GM21529 (cell line): Measurements from ENCODE around the gene ACAN.
A peak's percentile ranks its signal among the peaks of the same experiment; 100 is the strongest.

Source experiments
- ATAC-seq: cut with Tn5 transposase; IDR thresholded peaks from one replicate; pipeline ENCODE4 v1.9.1; 2021; ENCODE audit not compliant: unreplicated experiment

ACAN gene

DNA sequence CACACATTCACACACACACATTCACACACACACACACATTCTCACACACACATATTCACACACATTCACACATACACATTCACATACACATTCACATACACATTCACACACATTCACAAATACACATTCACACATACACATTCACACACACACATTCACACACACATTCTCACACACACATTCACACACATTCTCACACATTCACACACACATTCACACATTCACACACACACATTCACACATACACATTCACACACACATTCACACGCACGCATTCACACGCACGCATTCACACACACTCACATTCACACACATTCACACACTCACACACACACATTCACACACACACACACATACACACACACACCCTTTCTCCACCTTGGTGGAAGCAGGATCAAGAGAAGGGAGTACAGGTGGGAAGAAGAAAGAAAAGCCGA is 97.8 kb downstream of the ACAN start:
- ATAC-seq = no peak

DNA sequence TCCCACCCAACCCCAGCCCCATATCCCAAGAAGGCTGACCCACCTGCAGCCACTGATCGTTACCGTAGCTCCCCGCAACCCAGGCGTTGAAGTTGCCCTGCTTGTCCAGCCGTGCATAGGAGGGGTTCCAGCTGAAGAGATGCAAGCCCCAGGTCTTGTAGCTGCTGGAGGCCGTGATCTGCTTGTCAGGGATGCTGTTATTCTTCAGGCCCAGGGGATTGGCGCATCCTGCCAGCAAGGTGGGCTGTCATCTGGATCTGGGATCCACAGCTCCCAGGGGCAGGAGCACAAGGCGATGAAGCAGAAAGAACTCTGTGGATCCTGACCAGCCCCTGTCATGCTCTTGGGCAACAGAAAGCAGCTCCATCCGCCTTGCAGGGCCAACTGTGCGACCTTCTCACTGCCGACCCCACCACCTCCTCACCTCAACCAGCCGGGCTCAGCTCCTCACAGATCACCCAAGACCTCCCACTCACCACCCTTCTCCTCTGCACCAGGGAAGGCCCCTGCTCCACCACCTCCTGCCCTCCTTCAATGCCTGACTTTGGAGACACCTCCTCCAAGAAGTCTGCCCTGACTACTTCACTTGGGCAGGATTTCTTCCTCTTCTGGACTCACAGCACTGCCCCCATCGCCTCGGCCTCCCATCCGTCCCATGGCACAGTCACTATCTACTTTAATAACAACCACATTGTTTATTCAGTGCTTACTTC is 98.4 kb downstream of the ACAN start:
- no peak for ATAC-seq

DNA sequence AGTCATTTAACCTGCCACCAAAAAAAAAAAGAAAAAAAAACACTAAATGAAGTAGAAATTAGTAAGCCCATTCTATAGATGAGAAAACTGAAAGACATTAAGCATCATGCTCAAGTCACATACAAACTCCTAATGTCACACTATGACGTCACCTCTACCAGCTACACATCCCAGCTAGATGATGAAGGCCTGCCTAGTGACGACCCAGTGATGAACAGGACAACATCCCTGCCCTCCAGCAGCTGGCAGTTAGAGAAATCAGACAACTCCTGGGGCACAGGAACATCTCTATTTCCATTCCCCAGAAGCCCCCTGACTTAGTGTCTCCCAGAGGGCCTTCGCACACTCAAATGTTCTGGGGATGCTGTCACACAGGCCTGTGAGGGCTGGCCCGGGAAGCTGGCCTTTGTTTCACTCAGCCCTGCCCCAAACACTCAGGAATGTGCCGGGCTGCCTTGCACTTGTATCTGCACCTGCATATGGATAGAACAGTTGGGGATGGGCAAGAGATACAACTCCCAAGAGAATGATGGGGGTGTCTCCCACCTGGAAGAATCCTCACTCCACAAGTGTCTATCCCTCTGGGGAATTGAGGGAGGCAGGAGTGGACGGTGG is 99.1 kb downstream of the ACAN start:
- ATAC-seq = no peak

DNA sequence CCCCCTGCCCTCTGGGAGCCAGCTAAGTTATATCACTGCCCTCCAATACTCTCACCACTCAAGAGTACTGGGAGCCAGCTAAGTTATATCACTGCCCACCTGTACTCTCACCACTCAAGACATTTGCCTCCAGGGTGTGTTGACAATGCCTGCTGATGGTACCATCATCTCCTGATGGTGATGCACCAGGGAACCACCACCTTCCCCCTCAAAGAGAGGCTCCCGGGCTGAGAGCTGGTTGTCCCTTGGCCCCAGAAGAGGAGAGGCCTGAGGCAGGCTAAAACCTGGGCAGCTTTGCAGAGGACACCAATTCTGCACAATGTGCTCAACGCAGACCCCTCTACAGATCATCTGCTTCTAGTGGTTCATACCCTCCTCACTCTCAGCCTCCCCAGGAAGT is 99.6 kb downstream of the ACAN start:
- ATAC-seq = no peak

DNA sequence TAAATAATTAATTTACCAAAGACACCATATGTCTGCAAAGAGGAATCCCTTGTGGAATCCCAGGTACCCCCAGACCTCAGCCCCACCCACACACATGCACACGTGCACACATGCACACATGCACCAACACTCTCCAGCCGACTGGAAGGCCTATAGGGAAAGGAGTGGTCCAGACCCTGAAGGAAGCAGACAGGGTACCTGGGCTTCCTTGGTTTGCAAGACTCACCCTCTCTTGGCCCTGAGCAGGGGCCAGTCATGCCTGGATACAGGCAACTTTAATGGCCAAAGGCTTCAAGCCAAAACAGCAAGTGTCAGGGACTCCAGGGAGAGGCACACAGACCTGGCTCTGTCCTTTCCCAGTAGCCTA is 101.0 kb downstream of the ACAN start:
- no peak for ATAC-seq

DNA sequence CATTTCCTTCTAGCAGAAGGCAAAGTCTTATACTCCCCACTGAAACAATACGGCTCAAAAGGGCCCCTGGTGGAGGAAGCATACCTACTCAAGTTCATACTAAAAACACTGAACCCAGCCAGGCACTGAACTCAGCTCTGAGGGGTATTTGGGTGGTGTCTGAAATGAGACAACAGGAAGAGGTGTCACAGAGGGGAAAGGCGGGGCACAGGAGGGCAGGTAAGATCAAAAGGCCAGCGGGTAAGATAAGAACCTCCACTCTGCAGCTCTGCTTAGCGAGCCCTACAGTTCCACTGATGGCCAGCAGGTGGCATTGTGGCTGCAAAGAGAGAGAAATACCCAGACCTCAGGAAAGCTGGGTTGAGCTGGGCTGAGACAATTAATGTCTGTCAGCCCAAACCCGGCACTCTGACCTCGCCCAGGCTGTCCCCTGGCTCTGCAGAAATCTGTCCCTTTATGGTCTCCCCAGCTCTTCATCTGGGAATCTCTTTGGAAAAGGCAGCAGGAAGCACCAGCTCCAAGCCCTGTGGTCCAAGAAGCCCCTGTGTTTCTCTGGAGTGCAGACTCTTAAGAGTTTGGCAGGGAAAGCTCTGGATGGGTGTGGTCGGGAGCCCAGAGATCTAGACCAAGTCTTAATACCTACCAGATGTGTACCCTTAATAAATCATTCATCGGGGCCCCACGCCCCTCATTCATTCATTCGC is 101.5 kb downstream of the ACAN start:
- peak; percentile 75 for ATAC-seq

DNA sequence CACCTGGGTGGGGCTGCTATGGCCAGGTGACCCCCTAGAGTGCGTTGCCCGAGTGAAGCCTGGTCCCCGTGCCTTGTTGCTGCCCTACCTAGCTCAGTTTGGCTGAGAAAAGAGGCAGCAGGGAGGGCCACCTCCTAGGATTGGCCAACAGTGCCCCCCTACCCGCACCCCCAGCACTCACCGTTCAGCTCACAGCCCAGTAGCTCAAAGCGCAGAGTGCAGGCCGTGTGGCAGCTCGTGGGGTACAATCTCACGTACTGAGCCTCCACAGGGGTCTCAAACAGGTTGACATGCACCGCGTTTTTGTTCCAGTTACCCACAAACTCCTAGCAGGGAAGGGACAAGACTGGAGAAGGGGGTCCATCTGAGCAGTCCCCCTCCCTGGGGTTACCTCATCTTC is 102.3 kb downstream of the ACAN start:
- ATAC-seq = no peak

DNA sequence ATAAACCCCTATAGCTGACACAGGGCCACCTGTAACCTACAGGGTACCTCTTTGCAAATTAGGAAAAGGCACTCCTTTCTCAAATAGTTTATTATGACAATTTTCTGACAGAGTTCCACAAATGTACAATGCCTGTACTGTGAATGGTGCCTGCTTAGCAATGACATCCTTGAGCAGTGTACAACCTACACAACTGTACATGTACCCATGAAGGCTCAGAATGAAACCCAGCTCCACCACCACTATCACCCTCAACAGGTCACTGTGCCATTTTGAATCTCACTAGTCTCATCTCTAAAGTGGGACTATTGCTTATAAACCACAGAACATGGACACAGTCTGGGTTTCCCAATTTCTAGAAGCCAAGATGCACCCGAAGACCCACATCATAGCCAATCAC is 102.9 kb downstream of the ACAN start:
- no peak for ATAC-seq

DNA sequence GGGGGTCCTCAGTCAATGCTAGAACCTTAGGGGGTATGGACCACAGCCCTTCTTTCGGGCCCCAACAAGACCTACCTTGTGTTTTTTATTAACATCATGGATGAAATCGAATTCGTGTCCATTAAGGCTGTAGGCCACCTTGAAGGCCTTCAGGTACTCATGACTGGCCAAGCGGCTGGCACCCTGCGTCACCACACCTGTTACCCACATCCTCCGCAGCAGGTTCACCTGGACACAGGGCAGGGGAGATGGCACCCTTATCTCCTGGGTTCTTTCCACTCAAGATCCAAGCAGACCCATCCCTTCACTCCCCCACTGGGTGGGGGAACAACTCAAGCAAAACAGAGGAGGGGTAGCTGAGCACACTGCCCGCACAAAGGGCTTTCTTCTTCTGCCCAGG is 103.3 kb downstream of the ACAN start:
- no peak for ATAC-seq

DNA sequence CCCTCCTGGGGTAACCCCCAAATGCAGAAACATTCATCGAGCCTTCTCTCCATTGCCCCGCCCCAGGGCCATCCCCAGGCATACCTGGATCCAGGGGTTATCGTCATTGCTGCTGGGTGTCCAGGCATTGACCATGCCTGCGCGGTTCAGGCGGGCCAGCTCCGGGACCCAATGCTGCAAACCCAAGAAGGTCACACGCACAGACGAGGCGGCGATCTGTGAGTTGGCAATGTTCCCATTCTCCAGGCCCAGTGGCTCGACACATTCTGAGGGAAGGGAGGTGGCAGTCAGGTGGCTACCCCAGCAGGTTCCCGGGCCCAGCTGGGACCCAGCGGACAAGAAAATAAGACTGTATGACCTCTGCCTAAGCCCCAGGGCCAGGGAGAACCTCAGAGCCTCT is 103.9 kb downstream of the ACAN start:
- no peak for ATAC-seq

DNA sequence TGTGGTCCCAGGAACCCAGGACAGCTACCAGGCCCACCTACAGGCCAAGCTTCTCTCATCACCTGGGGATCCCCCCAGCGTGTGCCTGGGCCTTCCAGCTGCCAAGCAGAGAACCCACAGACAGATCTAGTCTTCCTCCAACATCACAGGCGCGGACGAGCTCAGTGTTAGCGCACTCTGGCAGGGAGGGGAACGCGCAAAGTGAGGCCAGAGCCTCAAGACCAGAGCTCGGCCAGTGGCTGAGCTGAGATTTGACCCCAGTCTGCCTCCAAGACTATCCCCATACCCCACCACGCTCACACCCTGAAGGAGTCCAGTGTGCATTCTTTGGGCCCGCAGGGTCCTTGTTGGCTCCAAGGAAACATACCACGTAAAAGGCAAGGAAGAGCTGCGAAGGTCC is 104.9 kb downstream of the ACAN start:
- ATAC-seq = no peak

DNA sequence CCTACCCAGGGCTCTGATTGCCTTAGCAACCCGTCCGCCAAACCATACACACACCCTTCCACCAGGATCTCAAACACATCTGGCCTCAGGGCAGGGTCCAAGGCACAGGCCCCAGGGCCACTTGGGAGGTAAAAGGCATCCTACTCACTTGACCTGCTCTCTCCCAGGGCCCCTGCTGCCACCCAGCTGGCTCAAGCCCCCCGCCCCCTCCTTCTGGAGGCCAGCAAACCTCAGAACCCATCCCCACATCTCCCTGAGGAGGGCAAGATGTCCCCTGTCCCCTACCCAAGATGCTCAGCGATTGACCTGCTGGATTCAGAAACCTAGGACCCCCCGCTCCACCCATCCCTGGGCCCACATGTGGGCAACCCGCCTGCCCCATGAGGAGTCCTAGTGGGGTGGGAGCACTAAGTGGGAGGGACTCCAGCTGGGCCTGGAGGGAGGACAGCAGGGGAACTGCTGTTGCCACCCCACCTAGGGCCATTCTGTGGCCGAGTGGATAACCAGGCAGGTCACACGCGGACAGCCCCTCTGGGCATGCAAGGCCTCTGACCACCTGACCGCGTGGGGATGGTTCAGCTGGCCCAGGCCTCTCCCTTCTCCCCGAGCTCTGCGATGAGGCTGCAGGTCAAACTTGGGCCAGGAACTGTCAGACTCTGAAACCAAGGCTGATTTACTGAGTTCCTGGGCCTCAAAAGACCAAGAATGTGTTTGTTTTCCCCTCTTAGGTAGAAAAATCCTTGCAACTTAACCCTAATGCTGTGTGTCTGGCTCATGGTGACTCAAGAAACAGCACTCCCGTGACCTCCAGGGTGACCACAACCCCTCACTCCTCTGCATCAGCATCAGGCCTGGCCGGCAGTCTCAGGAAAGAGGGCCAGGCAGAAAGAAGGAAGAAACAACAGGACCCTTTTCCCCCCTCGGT is 105.7 kb downstream of the ACAN start:
- ATAC-seq = no peak

DNA sequence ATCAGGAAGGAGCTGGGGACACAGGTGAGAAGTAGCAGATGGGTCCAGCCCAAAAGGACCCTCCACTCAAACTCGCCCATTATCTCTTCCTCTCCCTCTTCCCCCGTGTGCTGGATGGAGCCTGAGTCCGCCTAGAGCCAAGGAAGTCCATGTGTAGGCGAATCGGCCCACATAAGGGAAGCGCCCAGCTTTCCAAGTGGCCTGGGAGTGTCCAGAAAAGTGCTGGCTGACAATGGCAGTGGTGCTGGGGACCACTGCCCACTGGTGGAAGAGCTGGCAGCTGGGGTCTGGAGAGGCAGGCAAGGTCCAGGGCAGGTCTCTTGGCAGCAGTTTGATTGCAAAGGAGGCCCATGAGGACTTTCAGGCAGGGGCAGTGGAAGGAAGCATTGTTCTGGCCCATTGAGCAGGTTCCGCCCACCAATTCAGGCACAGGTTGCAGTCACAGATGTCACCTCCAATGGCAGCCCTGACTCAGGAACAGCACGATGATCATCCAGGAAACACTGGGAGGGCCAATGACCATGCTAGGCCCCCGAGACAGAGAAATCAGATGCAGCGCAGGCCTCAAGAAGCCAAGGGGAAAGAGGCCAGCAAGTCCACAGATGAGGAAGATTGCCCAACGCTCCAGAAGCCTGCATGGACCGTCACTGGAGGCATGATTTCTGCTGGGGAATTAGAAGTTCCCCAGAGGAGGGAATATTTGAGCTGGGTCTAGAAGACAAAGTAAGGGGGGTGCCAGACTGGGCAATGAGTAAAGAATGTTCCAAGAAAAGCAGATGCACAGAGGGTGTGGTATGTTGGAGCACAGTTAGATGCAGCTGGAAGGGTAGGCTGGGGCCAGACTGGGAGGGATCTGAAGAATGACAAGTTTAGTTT is 107.0 kb downstream of the ACAN start:
- ATAC-seq = no peak

DNA sequence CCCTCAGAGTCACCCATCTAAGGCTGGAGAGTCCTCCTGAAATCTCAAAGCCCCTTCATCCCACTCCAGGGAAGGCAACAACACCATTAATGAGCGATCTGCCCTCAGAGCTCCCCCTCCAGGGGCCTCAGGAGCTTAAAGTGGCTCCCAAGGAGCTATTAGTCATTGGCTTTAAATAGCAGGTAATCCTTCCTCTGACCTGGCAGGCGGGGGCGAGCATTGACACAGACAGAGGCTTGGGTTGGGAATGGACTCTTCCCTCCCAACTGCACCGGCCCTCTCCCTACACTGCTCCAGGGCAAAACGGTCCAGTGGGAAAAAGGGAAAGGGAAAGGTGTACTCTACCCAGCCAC is 108.5 kb downstream of the ACAN start:
- ATAC-seq = no peak

DNA sequence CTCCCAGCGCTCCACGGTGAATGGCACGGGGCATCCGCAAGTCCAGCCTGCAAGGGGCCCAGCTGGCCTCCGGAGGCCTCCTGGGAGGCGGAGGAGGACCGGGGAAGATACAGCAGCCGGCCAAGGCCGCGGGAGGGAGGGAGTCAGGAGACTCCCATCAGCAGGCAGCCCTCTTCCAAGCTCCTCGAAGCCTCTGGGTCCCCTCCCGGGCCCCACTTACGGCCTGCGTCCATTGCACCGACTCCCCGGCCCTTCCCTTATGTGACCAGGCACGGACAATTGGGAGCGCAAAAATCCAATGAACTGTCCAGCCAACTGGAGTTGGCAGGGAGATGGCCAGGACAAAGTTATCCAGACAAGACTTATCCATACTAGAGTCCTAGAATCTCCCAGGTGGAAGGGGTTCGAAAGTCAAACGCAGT is 109.3 kb downstream of the ACAN start:
- no peak for ATAC-seq

DNA sequence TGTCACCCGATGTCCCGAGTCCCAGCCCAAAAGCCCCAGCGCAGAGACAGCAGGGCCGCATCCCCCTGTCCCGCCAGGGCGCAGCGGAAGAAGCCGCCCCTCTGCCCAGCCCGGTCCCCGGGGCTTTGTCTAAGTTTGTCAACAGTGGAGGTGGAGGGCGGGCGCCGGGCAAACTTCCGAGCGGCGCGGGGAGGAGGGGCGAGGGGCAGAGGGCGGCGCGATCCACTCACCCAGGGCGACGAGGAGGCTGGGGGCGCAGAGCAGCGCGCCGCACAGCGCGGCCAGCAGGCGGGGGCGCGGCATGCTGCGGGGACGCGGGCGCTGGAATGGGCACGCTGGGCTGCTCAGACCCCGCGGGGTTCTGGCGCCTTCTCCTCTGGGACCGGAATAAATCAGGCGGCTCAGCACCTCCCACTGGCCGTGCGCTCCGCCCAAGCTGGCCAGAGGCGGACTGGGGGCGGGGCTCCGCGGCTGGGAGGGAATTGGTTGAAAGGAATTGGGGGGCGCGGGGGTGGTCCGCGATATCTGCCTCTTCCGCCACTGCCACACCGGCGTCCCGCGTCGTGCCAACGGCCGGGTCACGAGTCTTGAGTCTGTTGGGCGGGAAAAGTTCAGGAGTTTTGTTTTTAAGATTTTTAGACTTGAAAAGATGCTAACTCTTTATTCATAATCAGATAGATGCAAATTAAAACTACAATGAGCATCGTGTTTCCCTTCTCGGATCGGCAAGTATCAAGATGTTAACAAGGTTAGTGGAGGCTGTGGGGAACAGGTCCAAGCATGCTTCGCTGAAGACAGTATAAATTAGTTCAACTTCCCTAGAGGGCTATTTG is 110.0 kb downstream of the ACAN start, which contains the start of gene MFGE8:
Gene MFGE8 (minus strand): TSS at position 363 of the 833 bp plus-strand sequence. CDS start 60 bp downstream, at position 303.
- ATAC-seq = peak; percentile 83

DNA sequence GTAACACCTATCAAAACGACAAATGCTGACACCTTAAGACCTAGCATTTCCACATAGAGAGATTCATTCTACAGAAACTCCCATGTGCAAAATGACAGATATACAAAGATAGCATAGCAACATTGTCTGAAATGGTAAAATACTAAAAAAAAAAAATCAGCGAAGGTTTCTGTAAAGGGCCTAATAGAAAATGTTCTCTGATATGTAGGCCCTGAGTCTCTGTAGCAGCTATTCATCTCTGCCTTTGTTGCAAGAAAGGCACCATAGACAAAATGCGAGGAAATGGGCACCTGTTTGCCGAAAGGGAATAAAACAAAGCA is 110.6 kb downstream of the ACAN start:
- ATAC-seq = no peak

DNA sequence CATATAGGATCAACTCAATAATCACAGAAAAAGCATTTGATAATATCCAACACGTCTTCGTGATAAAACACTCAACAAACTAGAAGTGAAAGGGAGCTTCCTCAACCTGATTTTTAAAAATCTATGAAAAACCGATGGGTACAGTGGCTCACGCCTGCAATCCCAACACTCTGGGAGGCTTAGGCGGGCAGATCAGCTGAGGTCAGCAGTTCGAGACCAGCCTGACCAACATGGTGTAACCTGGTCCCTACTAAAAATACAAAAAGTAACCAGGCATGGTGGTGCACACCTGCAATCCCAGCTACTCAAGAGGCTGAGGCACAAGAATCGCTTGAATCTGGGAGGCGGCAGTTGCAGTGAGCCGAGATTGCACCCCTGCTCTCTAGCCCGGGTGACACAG is 112.1 kb downstream of the ACAN start:
- no peak for ATAC-seq

DNA sequence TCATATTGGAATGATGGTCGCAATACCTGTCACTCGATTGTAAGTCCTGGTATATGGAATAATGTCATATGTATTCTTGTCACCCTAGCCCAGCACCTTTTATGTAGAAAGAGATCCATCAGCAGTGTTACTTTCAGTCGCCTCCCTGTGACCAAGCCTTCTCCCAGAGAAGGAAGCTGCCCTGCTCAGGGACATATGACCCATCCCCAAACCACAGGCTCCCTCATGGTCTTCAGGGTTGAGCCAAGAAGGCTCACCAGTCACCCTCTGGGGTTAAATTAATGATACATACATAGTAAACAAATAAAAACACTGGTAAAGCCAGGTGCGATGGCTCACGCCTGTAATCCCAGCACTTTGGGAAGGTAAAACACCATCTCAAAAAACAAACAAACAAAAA is 114.5 kb downstream of the ACAN start:
- no peak for ATAC-seq

DNA sequence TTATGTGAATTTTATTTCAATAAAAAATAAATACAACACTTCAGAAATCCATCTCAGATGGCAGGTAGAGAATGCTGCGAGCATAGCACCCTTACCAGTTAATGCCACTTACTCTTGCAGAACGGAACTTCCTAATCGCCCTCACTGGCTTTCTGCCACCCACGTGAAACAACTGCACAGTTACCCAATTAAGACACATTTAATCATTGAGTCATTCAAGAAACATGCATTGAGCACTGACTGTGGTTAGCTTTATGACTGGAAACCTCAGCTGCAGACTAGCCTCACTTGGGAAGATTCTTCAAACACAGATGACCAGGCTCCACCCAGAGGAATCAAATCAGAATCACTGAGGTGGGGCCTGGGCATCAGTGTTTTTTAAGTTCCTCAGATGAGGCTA is 115.5 kb downstream of the ACAN start:
- no peak for ATAC-seq
